GM10266 (cell line): ENCODE measurements around the gene ATP5MC3.

ENCODE experiments used
- DNase-seq: peaks from one replicate; pipeline ENCODE4 v3.0.0; 2012; ENCODE audit errors: extremely low spot score
- CTCF ChIP-seq: IDR thresholded peaks from 2 replicates; pipeline ENCODE4 v1.5.1; 2012; ENCODE audit warnings: mild to moderate bottlenecking, low read depth; ENCODE audit not compliant: control insufficient read depth, insufficient read depth; ENCODE audit errors: missing control alignments

Gene ATP5MC3

GRCh38 chr2:175167792-175168563 is 13.5 kb downstream of the ATP5MC3 start, which contains the start of gene ATF2:
Gene ATF2, minus strand, starts transcription at chr2:175168203. Its CDS starts 31,760 bp downstream, at chr2:175136443.
- TF ChIP-seq CTCF = no peak
- peak; percentile 89 for DNase-seq

- TF ChIP-seq CTCF = no peak
- DNase-seq = peak; percentile 18
Observed at GRCh38 chr2:175167076-175167791, 14.3 kb downstream of the ATP5MC3 start.

GRCh38 chr2:175166216-175166824 is 15.2 kb downstream of the ATP5MC3 start:
- no peak for DNase-seq
- TF ChIP-seq CTCF = no peak

GRCh38 chr2:175164235-175164634 is 17.3 kb downstream of the ATP5MC3 start:
- no peak for DNase-seq

GRCh38 chr2:175158894-175159293 is 22.6 kb downstream of the ATP5MC3 start:
- TF ChIP-seq CTCF = no peak
- no peak for DNase-seq

More at GRCh38 chr2:175164235-175164634, 17.3 kb downstream of the ATP5MC3 start:
- no peak for TF ChIP-seq CTCF

- DNase-seq = no peak
- no peak for TF ChIP-seq CTCF
Observed at GRCh38 chr2:175156534-175156933, 25.0 kb downstream of the ATP5MC3 start.
